Colon (tissue), 2 donors: ENCODE results near the gene COP1.

Experiments used
- FAIRE-seq: peaks from 2 replicates; lab custom pipeline; 2012; peaks lifted over from hg19 to GRCh38; lab: Jason Lieb, UNC
- donor health status: control.
- donor health status: control.

Gene COP1

DNA sequence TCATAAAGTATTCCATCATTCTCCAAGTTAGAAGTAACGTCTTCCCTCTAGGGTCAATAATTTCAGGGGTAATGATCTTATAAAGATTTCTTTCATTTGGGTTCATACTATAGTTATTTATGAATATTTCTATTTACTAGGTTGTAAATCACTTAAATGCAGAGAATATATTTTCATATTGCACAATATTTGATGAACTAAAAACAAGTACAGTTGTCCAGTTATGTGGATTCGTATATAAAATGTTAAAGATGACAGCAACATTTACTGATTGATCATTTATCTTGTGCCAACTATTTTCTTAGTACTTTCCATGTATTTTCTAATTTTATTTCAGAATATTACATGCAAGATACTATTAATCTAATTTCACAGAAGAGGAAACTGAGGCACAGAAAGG, 243.3 kb downstream of the COP1 start:
- FAIRE-seq = no peak

DNA sequence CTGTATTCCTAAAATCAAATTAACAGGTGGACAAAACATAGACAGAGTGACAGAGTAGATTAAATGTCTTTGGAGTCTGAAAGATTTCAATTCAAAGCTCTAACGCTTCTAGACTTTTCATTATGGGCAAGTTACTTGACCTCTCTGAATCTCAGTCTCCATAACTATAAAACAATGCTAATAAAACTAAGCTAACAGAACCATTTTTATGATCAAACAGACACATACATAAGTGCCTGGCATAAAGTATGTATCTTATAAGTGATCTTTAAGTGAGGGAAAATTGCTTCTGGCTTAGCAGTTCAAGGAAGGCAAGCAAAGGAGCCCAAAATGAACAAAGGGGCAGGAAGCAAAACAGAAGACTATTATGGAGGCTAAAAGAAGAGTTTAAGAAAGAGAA, 246.9 kb downstream of the COP1 start:
- FAIRE-seq = no peak

DNA sequence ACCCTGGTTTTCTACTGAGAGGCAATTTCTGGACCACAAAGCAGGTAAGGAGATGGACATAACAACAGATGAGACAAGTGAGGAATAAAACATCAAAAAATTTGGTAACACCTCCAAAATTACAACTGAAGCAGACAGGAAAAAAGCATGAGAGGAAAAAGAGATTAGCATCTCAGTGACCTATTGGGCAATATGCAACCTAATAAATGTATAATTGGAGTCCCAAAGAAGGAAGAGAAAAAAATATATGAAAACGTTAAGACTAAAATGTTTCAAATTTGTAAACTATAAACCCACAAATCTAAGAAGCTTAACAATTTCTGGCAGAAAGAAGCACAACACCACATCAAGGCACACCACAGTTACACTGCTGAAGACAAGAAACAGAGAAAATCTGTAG, 255.5 kb downstream of the COP1 start:
- no peak for FAIRE-seq

DNA sequence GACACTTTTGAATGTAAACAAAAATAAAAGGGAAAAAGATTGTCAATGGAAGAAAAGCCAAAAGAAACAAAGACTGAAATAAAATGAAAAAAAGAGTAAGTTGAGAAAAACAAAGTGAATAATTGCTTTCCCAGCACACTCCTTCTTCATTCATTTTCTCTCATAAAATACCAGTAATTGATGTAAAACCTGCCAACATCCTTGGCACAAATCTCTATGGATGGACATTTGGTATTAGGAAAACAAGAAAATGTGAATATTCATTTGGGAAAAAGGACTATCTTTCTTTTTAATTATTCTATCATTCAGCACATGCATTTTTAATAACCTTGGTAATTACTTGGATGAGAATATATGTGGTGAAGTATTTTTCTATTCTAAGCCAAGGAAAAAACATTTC, 259.3 kb downstream of the COP1 start:
- FAIRE-seq = no peak

DNA sequence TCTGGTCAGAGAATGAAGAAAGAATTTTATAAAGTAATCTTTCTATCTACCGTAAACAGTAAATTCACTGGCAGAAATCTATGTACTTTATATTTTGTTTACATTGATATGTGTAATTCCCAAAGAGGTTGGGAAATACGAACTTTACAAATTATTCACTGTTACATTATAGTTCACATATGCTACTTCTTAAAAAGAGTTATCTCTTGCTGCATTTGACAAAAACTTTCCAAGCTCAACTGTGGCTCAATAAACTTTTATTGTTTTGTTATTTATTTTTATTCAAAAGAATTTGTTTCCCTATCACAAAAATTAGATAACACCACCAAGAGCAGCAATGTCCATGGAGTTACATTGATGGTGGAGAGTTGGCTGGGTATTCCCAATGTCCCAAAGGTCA, 262.5 kb downstream of the COP1 start:
- no peak for FAIRE-seq

DNA sequence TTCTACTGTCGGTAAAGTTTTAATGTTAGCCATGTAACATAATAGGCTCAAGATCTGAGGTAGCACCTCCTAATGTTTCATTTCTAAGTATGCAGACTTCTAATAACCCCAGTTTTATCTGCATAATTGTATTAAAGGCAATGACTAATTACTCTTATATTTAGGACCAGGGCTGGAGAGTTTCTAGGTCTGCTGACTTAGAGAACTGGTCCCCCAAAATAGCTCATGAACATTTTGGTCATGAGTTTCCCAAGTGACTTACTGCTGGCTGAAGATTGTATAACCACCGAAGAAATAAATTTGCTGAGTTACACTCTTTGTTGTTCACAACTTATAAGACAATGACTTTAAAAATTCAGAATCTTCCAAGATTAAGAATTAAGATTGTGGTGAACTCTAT, 265.9 kb downstream of the COP1 start:
- no peak for FAIRE-seq

DNA sequence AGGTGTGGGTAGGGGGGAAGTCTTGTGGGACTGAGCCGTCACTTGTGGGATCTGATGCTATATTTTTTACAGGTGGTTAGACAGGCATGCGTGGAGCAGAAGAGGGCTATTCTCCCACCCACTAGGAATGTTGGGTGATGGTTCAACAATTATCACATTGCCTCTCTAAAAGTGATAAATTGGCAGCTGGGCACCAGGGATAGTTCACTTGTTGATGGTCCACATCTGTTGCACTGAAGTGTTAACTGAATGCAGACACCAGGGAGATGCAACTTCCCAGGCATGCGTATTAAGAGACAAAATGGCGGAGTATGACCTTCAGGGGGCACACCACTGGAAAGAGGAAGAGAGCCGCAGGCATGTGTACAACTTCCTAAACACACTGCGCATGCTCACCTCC, 270.4 kb downstream of the COP1 start:
- no peak for FAIRE-seq

DNA sequence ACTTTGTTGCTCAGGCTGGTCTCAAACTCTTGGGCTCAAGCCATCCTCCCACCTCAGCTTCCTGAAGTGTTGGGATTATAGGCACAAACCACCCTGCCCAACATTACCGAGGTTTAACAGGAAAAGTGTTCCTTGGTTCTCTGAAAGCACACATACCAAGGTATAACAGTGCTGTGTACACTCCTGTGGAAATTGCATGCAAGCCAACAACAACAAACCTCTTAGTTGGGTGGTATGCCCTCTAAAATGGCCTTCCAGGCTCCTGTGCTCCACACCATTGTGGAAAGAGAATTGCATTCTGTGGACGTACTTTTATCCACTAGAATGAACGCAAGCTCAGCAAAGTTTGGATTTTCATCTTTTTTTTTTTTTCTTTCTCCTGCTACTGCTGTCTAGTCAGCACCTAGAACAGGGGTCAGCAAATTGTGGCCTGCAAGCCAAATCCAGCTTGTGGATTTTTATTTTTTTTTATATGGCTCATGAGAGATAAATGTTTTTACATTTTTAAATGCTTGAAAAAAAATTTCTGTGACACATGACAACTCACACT, 271.4 kb downstream of the COP1 start:
- no peak for FAIRE-seq

DNA sequence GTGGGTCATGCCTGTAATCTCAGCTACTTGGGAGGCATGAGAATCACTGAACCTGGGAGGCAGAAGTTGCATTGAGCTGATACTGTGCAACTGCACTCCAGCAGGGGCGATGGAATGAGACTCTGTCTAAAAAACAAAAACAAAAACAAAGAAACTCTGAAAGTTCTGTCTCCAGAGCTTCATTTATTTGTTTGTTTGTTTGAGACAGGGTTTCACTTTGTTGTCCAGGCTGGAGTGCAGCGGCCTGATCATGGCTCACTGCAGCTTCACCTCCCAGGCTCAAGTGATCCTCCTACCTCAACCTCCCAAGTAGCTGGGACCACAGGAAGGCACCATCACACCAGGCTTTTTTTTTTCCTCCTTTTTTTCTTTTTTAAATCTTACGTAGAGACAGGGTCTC, 271.9 kb downstream of the COP1 start:
- FAIRE-seq = no peak

DNA sequence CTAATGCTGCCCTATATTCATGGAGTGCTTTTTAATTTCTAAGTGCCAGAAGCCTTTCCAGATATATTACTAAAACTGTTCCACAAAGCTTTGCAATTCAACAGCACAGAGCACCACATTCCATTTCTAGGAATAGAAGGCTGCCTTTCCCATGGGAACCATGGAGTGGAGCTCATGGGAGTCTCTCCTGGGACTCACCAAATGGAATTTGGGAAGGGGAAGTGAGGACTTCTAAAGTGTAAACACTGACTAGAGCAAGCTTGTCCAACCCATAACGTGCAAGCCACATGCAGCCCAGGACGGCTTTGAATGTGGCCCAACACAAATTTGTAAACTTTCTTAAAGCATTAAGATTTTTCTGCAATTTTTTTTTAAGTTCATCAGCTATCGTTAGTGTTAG, 273.3 kb downstream of the COP1 start:
- FAIRE-seq = no peak

DNA sequence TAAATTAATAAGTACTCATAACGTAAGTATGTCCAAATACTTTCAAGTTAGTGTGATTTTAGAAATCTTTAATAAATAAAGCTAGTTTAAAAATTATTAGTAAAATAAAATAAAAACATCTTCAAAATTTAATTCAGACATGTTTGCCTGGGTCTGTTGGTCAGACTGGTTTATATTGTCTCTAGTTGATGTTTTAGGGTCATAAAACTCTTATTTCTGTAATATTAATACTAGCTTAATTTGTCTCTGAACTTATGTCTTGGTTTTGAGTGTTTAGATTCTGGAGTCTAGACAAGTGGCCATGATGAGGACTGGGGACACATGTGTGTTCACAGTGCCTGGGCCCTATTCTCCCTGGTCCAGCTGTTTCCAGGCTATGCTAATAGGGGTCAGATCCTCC, 279.1 kb downstream of the COP1 start:
- no peak for FAIRE-seq

DNA sequence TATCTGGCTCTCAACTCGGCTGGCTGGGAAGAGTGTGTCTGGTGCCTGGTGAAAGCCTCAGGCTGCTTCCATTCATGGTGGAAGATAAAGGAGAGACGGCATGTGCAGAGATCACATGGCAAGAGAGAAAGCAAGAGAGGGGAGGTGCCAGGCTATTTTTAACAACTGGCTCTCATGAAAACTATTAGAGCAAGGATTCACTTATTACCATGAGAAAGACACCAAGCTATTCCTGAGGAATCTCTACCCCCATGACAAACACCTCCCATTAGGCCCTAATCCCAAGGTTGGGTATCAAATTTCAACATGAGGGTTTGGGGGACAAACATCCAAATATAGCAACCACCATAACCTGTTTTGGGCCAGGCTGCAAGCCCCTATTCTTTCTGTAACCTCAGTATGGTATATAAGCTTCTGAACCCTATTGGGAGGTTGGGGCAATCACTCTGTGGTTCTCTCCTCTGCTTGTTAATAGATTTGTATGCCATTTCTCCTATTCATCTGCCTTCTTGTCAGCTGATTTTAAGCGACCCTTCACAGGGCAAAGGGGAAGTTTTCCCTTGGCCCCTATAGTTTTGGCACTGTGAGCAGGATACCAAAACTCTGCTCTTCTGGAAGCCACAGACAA, 284.7 kb downstream of the COP1 start:
- FAIRE-seq = no peak

DNA sequence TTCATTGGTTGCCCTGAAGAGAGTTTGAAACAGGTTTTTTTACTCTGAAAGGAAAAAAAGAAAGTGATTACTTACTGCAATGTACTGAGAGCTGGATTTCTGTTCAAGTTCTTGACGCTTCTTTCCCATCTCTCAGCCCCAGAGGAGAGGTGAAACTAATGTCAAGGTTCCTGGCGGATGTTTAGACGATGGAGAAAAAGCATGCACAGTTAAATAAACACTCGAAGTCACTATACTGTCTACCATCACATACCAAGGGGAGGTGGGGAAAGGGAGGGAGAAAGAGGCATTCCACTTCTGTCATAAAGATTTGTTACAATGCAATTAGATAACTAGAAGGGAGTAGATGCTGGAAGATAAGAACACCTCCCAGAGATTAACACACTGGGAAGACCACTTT, 286.7 kb downstream of the COP1 start:
- no peak for FAIRE-seq

DNA sequence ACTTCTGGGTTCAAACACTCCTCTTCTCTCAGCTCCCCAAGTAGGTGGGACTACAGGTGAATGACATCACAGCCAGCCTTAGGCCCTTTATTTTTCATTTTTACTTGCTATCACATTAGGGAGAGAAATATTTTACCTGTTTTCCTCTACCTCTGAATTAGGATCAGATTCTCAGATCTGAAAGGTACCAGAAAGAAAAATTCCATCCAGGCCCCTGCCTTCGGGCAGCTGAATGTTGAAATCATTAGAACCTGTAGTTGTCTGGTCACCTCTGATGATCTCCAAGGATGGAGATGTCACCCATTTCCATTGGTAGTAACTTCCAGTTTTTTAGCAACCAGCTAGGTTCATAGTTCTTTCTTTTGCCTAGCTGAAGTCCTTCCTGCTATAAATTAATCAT, 288.1 kb downstream of the COP1 start:
- no peak for FAIRE-seq

DNA sequence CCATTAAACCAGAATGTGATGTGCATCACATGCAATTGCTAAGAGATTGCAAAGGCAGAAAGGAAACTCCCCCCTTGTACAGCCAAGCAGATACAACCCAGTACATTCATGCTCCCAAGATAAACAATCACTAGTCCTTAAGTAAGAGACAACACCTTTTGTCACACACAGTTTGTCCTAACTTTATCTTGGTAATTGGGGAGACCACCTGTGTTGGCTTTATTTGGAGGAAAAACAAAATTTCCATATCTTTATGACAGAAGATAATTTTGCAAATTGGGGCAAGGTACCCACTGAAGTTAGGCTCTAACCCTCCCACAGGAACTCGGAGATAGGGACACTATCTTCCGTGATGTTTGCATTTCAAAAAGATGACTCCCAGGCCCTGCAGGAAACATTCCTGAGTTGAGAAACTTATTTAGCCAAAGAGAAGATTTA, 288.7 kb downstream of the COP1 start:
- no peak for FAIRE-seq

DNA sequence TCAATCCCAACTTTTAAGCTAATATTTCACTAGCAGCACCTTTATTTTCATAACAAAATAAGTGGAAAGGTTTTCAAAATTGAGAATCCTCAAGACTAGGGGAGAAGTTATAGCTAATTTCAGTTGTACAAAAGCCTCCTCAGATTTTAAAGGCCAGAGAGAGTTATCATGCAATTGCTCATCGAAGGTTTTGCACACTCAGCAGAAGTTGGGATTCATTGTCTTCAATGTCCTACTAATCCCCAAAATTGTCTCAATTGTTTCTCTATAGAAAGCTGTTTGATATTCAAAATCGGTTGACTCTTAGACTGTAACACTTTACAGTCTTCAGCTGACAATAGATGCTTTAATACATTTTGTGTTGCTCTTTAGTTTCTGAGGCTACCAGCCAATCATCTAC, 293.0 kb downstream of the COP1 start:
- no peak for FAIRE-seq

DNA sequence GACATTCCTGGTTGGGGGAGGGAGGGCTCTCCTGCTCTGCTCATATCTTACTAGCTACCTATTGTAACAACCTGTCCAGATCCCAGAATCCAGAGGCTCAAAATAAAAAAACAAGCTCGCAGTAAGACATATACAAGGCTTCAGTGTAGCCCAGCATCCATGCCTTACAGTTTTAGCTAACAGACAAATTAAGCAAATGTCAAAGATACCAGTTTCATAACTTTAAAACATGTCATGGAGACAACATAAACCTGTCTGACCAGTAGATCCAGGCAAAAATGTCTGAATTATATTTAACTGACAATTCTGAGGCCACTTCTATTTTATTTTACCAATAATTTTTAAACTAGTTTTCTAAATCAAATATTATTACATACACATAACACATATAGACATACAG, 295.9 kb downstream of the COP1 start:
- no peak for FAIRE-seq

DNA sequence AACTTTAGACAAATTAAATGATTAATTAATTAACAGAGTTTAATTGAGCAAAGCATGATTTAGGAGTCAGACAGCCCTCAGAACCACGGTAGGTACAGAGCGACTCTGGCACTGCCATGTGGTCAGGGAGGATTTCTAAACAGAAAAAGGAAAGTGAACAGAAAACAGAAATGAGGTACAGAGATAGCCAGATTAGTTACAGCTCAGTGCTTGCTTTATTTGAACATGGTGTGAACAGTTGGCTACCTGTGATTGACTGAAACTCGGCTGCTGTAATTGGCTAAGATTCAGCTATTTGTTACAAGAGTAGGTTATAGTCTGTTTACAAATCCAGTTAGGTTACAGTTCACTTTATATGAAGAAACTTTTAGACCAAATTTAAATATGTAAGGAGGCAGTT, 300.7 kb downstream of the COP1 start:
- no peak for FAIRE-seq

DNA sequence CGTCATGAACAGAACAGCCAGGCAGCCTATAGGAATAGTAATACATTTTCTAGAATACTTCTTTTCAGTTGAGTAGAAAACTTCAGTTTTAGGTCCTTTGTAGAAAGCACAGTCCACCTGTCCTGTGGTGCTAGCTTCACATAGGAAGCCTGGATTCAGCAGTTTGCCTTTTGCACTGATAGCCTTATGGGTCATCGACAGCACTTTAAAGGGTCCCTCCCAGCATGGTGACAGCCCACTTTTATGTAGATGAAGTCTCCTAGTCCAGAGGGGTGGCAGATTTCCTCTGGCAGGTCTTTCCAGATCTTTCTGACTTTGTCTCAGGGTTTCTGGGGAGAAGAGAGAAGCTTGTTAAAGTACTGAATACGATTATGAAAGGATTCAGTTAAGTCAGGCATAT, 302.3 kb downstream of the COP1 start:
- FAIRE-seq = no peak

DNA sequence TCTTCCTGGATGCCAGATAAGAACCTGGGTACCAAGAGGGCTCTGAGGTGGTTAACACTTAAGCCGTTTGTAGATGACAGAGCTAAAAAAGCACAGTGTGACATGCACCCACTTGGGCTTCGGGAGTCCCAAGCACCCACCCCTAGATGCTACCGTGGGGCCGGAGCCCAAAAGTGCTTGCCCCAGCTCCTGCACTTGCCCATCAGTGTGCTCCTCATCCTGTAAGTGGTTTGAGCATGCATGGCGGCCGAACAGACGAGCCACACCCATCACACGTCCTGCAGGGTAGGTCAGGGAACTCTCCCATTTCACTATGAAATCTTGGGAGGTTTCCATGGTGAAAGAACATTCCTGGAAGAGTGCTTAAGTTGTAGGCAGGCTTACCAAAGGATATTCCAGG, 304.8 kb downstream of the COP1 start:
- FAIRE-seq = no peak

DNA sequence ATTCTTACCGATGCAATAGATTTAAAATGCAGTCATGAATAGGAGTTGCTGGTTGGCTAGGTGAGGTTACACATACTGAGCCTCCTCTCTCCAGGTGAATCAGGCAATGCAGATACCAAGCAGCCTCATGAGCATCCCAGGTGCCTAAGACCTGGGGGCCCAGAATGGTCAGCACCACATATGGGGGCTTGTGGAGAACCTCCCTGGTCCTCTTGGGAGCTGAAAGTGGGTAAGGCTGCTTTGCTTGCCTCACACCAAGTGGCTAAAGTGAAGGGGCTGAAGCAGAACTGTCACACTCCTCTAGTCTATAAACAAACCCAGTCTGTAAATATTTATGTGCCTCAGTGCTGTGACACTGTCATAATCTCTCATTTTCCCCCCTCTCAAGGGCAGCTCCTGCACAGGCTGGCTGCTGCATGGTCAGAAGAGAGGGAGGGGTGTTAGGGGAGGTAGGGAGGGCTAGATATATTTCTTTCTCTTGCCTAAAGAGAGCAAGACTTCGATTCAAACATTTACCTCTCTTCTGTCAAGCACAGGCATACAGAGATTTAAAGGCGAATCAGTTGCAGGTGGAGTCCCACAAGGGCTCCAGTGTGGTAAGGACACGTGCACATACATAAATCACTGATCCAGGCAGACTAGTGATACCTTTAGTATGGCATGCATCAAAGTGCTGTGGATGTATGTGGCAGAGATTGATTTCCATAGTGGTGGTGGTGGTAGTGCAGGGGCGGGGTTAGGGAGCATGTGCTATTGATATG, 305.8 kb downstream of the COP1 start:
- FAIRE-seq = no peak

DNA sequence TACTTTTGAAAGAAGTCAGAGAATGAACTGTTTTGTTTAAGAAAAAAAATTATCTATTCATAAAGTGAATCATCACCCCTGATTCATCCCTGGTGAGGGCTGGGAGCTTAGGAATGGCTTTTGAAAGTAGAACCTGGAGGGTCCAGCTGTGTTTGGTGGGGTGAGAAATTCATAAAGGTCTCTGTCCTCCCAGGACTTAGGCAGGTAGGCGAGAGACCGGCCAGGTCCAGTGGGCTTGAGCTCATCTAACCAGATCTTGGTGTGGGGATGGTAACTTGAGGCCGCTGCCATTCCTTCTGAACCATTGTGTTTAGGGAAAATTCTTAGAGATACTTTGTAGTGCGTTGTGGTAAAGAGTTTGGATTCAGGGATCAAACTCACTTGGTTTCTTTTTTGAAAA, 306.9 kb downstream of the COP1 start:
- no peak for FAIRE-seq

DNA sequence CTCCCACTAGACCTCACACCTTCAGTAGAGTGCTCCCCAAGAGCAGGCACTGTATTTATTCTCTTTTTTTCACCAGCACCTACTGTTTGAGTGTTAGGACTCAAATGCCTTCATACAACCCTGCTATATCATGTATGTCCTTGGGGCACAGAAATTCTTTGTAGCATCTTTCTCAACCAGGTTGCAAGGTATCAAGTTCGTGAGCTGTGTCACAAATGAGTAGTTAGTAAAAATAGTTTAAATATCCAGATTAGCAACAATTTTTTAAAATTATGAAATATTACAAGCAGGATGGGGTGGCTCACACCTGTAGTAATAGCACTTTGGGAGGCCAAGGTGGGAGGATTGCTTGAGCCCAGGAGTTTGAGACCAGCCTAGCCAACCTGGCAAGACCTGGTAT, 311.1 kb downstream of the COP1 start:
- FAIRE-seq = no peak
